Panc1 (cell line): ENCODE results near the gene GPR32. TPM values are rescaled to one million over a fixed set of nuclear protein-coding genes. Genes with fewer than 3 reads are reported as not detected.
"Not testable (repeated sequence)": the region's sequence is repeated elsewhere in the genome, so short reads cannot be mapped to it uniquely, and the experiment has no call there.

ENCODE experiments used
- ATAC-seq: fragments of 200-7000 bp; cut with Tn5 transposase; 2 replicates; pipeline ENCODE4 v1.9.1; 2020; ENCODE audit warnings: mild to moderate bottlenecking, moderate library complexity
- BruUV-seq: library from RNA; stranded (reverse); fragments of 400-500 nt; replicated peaks from 2 replicates; lab custom pipeline; 2021; lab: Mats Ljungman, UMichigan
- CTCF ChIA-PET: fragments of 300-600 bp; sonication (Branson Sonifier 250); formaldehyde crosslinking; loops from one replicate; lab custom pipeline; 2022; ENCODE audit warnings: antibody characterized with exemption; lab: Charles Lee
- POLR2A ChIA-PET: fragments of 300-600 bp; sonication (Branson Sonifier 250); formaldehyde crosslinking; loops from one replicate; lab custom pipeline; 2022; ENCODE audit warnings: antibody characterized with exemption; lab: Charles Lee
- DNase-seq: peaks from one replicate; pipeline ENCODE4 v3.0.0-alpha.2; 2010; ENCODE audit warnings: low read depth, low spot score
- H3K27ac ChIP-seq: 2 replicates; pipeline ENCODE4 v1.5.1; 2011; ENCODE audit warnings: mild to moderate bottlenecking, low read length, inconsistent platforms
- H3K27me3 ChIP-seq: fragments of 200-500 bp; sonication (Bioruptor generic); 2 replicates; pipeline ENCODE4 v1.6.0; 2014; ENCODE audit warnings: low read length, inconsistent platforms; ENCODE audit not compliant: control insufficient read depth, insufficient read depth
- H3K36me3 ChIP-seq: fragments of 200-500 bp; sonication (Bioruptor generic); 2 replicates; pipeline ENCODE4 v1.5.1; 2014; ENCODE audit warnings: inconsistent platforms, mild to moderate bottlenecking, low read length, moderate library complexity; ENCODE audit not compliant: control insufficient read depth, insufficient read depth
- H3K4me1 ChIP-seq: 2 replicates; pipeline ENCODE4 v1.5.1; 2011; ENCODE audit warnings: inconsistent platforms, mild to moderate bottlenecking, low read length, moderate library complexity; ENCODE audit not compliant: control insufficient read depth, insufficient read depth
- H3K4me3 ChIP-seq, 2 experiments: 2 replicates each; pipeline ENCODE4 v1.5.1; 2011 to 2012; ENCODE audit warnings: low read depth in 2 of 2, low read length in 2 of 2, mild to moderate bottlenecking in 2 of 2, inconsistent platforms in 1 of 2, moderate library complexity in 1 of 2
- H3K9me3 ChIP-seq: fragments of 200-500 bp; sonication (Bioruptor generic); 2 replicates; pipeline ENCODE4 v1.5.1; 2014; ENCODE audit warnings: low read depth, mild to moderate bottlenecking, inconsistent platforms, low read length, moderate library complexity; ENCODE audit not compliant: control insufficient read depth, insufficient read depth
- POLR2AphosphoS5 ChIP-seq: IDR thresholded peaks from 2 replicates; pipeline ENCODE4 v1.6.1; 2012; ENCODE audit warnings: mild to moderate bottlenecking, low read depth, low read length, moderate library complexity
- SIN3A ChIP-seq: IDR thresholded peaks from 2 replicates; pipeline ENCODE4 v1.6.1; 2012; ENCODE audit warnings: low read depth, mild to moderate bottlenecking, low read length, moderate library complexity, borderline replicate concordance; ENCODE audit not compliant: insufficient read depth
- TCF7L2 ChIP-seq: IDR thresholded peaks from 2 replicates; pipeline ENCODE4 v1.6.1; 2011; ENCODE audit warnings: mild to moderate bottlenecking, low read depth, low read length, inconsistent platforms
- in situ Hi-C: cut with HindIII; loops from 2 replicates; pipeline ENCODE4 v1.10.0; 2016; ENCODE audit warnings: low sequenced_read_pairs, low pct_unique_long_range_greater_than_20kb
- intact Hi-C: fragments of 100-400 bp; cut with micrococcal nuclease; formaldehyde crosslinking; loops from one replicate; pipeline ENCODE4 v1.10.0; 2022; ENCODE audit not compliant: unreplicated experiment
- total RNA-seq: library from RNA; stranded (reverse); gene quantifications from one replicate; pipeline ENCODE4 v1.2.1, GENCODE V29; 2021; ENCODE audit not compliant: unreplicated experiment
- TF ChIP-seq, protein P1 (sequence below), 2 experiments: IDR thresholded peaks; 2 replicates each; pipeline ENCODE4 v1.6.1; 2011 to 2012; ENCODE audit warnings: low read depth in 2 of 2, control low read depth in 1 of 2, low read length in 1 of 2, mild to moderate bottlenecking in 1 of 2, moderate library complexity in 1 of 2; ENCODE audit not compliant: insufficient read depth in 1 of 2
- TF ChIP-seq, protein P2 (sequence below): fragments of 450-650 bp; IDR thresholded peaks from 2 replicates; pipeline ENCODE4 v1.5.1; 2017; ENCODE audit warnings: mild to moderate bottlenecking

GPR32 gene
- total RNA-seq, 1 experiment from 2014 or later: not detected

DNA sequence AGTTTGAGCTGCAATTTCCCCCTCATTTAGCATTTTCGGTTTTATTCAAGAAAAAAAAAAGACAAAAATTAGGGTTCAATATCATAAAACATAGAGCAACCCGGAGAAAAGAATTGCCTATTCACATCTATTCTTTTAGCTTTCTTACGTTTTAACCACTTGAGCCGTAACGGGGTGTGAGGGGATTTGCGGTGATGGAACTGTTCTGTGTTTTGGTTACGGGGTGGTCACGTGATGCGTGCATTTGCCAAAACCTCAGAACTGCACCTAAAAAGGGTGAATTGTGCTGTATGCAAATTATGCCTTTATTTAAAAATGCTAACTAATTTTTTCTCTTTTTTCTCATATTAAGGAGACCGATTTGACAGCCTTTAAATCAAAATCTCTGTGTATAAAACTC lies 25.0 kb upstream of the GPR32 start:
- BruUV-seq: no TSS peak
- H3K27ac ChIP-seq: no peak overlapping the region
- no peak for ATAC-seq
- ChIA-PET CTCF (no interaction called here), POLR2A (no interaction called here)
- intact Hi-C loops: no loop called here
- no peak for DNase-seq
- no peaks in the 10 kb centered on the region for H3K27me3 ChIP-seq
- H3K4me1 ChIP-seq: no peaks in the 10 kb centered on the region
- no peaks in the 10 kb centered on the region for H3K9me3 ChIP-seq
- H3K36me3 ChIP-seq: no peaks in the 10 kb centered on the region
- H3K4me3 ChIP-seq: no peak overlapping the region
- TF ChIP-seq, protein P1, sequence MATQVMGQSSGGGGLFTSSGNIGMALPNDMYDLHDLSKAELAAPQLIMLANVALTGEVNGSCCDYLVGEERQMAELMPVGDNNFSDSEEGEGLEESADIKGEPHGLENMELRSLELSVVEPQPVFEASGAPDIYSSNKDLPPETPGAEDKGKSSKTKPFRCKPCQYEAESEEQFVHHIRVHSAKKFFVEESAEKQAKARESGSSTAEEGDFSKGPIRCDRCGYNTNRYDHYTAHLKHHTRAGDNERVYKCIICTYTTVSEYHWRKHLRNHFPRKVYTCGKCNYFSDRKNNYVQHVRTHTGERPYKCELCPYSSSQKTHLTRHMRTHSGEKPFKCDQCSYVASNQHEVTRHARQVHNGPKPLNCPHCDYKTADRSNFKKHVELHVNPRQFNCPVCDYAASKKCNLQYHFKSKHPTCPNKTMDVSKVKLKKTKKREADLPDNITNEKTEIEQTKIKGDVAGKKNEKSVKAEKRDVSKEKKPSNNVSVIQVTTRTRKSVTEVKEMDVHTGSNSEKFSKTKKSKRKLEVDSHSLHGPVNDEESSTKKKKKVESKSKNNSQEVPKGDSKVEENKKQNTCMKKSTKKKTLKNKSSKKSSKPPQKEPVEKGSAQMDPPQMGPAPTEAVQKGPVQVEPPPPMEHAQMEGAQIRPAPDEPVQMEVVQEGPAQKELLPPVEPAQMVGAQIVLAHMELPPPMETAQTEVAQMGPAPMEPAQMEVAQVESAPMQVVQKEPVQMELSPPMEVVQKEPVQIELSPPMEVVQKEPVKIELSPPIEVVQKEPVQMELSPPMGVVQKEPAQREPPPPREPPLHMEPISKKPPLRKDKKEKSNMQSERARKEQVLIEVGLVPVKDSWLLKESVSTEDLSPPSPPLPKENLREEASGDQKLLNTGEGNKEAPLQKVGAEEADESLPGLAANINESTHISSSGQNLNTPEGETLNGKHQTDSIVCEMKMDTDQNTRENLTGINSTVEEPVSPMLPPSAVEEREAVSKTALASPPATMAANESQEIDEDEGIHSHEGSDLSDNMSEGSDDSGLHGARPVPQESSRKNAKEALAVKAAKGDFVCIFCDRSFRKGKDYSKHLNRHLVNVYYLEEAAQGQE (IDR thresholded peaks at IDR 0.05; ENCODE audit: insufficient read depth in 1 of 2, low read depth in 2 of 2, low read length in 1 of 2): no peak
- no peak for TF ChIP-seq SIN3A
- no peak for TF ChIP-seq TCF7L2
- no peak for TF ChIP-seq POLR2AphosphoS5
- TF ChIP-seq, protein P2, sequence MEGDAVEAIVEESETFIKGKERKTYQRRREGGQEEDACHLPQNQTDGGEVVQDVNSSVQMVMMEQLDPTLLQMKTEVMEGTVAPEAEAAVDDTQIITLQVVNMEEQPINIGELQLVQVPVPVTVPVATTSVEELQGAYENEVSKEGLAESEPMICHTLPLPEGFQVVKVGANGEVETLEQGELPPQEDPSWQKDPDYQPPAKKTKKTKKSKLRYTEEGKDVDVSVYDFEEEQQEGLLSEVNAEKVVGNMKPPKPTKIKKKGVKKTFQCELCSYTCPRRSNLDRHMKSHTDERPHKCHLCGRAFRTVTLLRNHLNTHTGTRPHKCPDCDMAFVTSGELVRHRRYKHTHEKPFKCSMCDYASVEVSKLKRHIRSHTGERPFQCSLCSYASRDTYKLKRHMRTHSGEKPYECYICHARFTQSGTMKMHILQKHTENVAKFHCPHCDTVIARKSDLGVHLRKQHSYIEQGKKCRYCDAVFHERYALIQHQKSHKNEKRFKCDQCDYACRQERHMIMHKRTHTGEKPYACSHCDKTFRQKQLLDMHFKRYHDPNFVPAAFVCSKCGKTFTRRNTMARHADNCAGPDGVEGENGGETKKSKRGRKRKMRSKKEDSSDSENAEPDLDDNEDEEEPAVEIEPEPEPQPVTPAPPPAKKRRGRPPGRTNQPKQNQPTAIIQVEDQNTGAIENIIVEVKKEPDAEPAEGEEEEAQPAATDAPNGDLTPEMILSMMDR: no peak
- in situ Hi-C loops: no loop called here

DNA sequence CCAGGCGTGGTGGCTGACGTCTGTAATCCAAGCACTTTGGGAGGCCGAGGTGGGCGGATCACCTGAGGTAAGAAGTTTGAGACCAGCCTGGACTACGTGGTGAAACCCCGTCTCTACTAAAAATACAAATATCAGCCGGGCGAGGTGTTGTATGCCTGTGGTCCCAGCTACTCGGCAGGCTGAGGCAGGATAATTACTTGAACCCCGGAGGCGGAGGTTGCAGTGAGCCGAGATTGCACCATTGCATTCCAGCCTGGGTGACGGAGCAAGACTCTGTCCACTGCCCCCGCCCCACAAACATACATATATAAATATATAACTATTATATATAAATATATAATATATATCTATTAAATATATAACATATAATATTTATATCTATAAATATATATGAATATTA lies 23.1 kb upstream of the GPR32 start:
- ATAC-seq, POLR2A ChIA-PET, CTCF ChIA-PET: not testable (repeated sequence)

DNA sequence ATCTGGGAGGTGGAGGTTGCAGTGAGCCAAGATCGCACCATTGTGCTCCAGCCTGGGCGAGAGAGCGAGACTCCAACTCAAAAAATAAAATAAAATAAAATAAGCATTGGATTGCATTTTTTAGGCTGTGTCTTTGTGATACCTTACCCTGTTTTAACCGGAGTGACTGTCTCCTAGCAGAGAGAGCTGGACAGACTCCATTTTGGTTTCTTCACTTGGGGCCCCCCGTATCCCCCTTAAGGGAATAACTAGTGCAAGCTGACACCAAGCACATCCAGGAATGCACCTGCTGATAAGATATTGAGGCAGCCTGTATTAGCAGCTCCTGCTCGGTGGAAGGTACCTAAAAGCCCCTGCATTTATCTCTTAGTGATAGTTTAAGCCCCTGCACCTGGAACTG lies 20.8 kb upstream of the GPR32 start:
- DNase-seq (no peak), ATAC-seq (no peak)
- TF ChIP-seq, protein P2: no peak
- TF ChIP-seq, protein P1 (IDR thresholded peaks at IDR 0.05; ENCODE audit: insufficient read depth in 1 of 2, low read depth in 2 of 2, low read length in 1 of 2): no peak
- TF ChIP-seq POLR2AphosphoS5 (no peak), TCF7L2 (no peak), SIN3A (no peak)
- CTCF ChIA-PET: no interaction called here
- intact Hi-C loops (no loop called here), in situ Hi-C loops (no loop called here)
- POLR2A ChIA-PET: no interaction called here
- H3K9me3 ChIP-seq: no peaks in the 10 kb centered on the region
- no peak overlapping the region for H3K4me3 ChIP-seq
- no peaks in the 10 kb centered on the region for H3K4me1 ChIP-seq
- H3K27ac ChIP-seq: no peak overlapping the region
- H3K27me3 ChIP-seq: no peaks in the 10 kb centered on the region
- no peaks in the 10 kb centered on the region for H3K36me3 ChIP-seq
- no TSS peak for BruUV-seq

More for the DNA sequence above, 23.1 kb upstream of the GPR32 start:
- DNase-seq, in situ Hi-C loops, H3K4me3 ChIP-seq, BruUV-seq, H3K27ac ChIP-seq, H3K27me3 ChIP-seq, H3K4me1 ChIP-seq, H3K9me3 ChIP-seq, intact Hi-C loops, H3K36me3 ChIP-seq: not testable (repeated sequence)
